Tibial artery (tissue), 4 donors: ENCODE data around the gene C3orf22.
A peak's percentile ranks its signal among the peaks of the same experiment; 100 is the strongest.
"Not testable (repeated sequence)": the region's sequence is repeated elsewhere in the genome, so short reads cannot be mapped to it uniquely, and the experiment has no call there.

Experiments
- DNase-seq, 2 donors: peaks; one replicate each; pipeline ENCODE4 v3.0.0-alpha.2; 2019
- H3K27ac ChIP-seq, 2 donors: fragments of 200-600 bp; sonication (generic) in 1 of 2; 1 replicate in 1 of 2; 2 replicates in 1 of 2; pipeline ENCODE4 v1.5.1; 2018 to 2019; ENCODE audit warnings: mild to moderate bottlenecking in 1 of 2
- H3K27me3 ChIP-seq, 2 donors: fragments of 200-600 bp; sonication (generic) in 1 of 2; one replicate each; pipeline versions ENCODE4 v1.5.1 to v1.6.0; 2016 to 2019
- H3K36me3 ChIP-seq, 3 donors: fragments of 200-600 bp; sonication (generic) in 2 of 3; one replicate each; pipeline ENCODE4 v1.5.1; 2016 to 2019; ENCODE audit warnings: mild to moderate bottlenecking in 2 of 3
- H3K4me1 ChIP-seq, 4 donors: fragments of 200-600 bp; sonication (generic) in 2 of 4; 1 replicate in 3 of 4; 2 replicates in 1 of 4; pipeline ENCODE4 v1.5.1; 2016 to 2019
- H3K4me3 ChIP-seq, 2 donors: fragments of 200-600 bp; sonication (generic) in 1 of 2; 1 replicate in 1 of 2; 2 replicates in 1 of 2; pipeline ENCODE4 v1.5.1; 2018 to 2019; ENCODE audit warnings: mild to moderate bottlenecking in 2 of 2
- H3K9me3 ChIP-seq, 3 donors: fragments of 200-600 bp; sonication (generic) in 1 of 3; one replicate each; pipeline ENCODE4 v1.5.1; 2016 to 2019
- CTCF ChIP-seq, 2 experiments: fragments of 200-600 bp in 1 of 2; fragments of 450-650 bp in 1 of 2; IDR thresholded peaks; one replicate each; pipeline ENCODE4 v1.5.1; 2017 to 2019; ENCODE audit warnings: antibody characterized with exemption in 2 of 2, mild to moderate bottlenecking in 1 of 2, moderate library complexity in 1 of 2
- intact Hi-C: fragments of 100-400 bp; cut with DNase I; formaldehyde crosslinking; loops from one replicate; pipeline ENCODE4 v1.15.0; 2023; ENCODE audit warnings: low total_unique reads

C3orf22 gene

GRCh38 chr3:126558336-126559071, at the start of gene C3orf22:
Gene C3orf22, minus strand, starts transcription at chr3:126558932. Its CDS starts 5,542 bp downstream, at chr3:126553390.
- no peak within 1 kb of the TSS for H3K4me3 ChIP-seq
- intact Hi-C loops, result no loop called here
- peaks cover 0 to 12% (median 5%) of the 10 kb centered on the region in 3 donors for H3K9me3 ChIP-seq
- TF ChIP-seq CTCF (IDR thresholded peaks at IDR 0.05), result no peak
- H3K36me3 ChIP-seq, result no peaks in the 10 kb centered on the region
- no peak within 1 kb of the TSS for H3K27ac ChIP-seq
- peak in 1 of 2 donors; percentile 48 for DNase-seq
- no peaks in the 10 kb centered on the region for H3K4me1 ChIP-seq
- H3K27me3 ChIP-seq, result peaks cover 0 to 16% of the 10 kb centered on the region in 2 donors

GRCh38 chr3:126607214-126607908, 48.6 kb upstream of the C3orf22 start:
- no peak for DNase-seq
- Histone ChIP-seq H3K4me3 (no peak overlapping the region), H3K4me1 (no peaks in the 10 kb centered on the region), H3K9me3 (no peaks in the 10 kb centered on the region), H3K27ac (no peak overlapping the region), H3K27me3 (no peaks in the 10 kb centered on the region), H3K36me3 (peaks cover 82 to 91% (median 84%) of the 10 kb centered on the region in 3 donors)
- intact Hi-C loops, result no loop called here
- no peak for TF ChIP-seq CTCF (IDR thresholded peaks at IDR 0.05)

- Histone ChIP-seq H3K4me3 (no peak overlapping the region), H3K4me1 (no peaks in the 10 kb centered on the region), H3K27ac (no peak overlapping the region), H3K9me3 (no peaks in the 10 kb centered on the region), H3K27me3 (no peaks in the 10 kb centered on the region), H3K36me3 (peaks cover 72 to 79% (median 78%) of the 10 kb centered on the region in 3 donors)
- intact Hi-C loops, result no loop called here
- DNase-seq, result no peak
- TF ChIP-seq CTCF (IDR thresholded peaks at IDR 0.05), result no peak
Measured at GRCh38 chr3:126606001-126606400, 47.3 kb upstream of the C3orf22 start.

- peaks cover 59 to 67% (median 66%) of the 10 kb centered on the region in 3 donors for H3K36me3 ChIP-seq
- no peaks in the 10 kb centered on the region for H3K4me1 ChIP-seq
- H3K27me3 ChIP-seq, result no peaks in the 10 kb centered on the region
- no peak for TF ChIP-seq CTCF (IDR thresholded peaks at IDR 0.05)
- H3K9me3 ChIP-seq, result no peaks in the 10 kb centered on the region
- no peak overlapping the region for H3K4me3 ChIP-seq
- no peak overlapping the region for H3K27ac ChIP-seq
- DNase-seq, result no peak
- intact Hi-C loops, result no loop called here
Measured at GRCh38 chr3:126604691-126605090, 46.0 kb upstream of the C3orf22 start.

GRCh38 chr3:126599101-126599500, 40.4 kb upstream of the C3orf22 start:
- H3K27me3 ChIP-seq, result no peaks in the 10 kb centered on the region
- H3K4me1 ChIP-seq, result no peaks in the 10 kb centered on the region
- no peak for DNase-seq
- intact Hi-C loops, result no loop called here
- no peak overlapping the region for H3K4me3 ChIP-seq
- H3K9me3 ChIP-seq, result peaks cover 0 to 14% (median 0%) of the 10 kb centered on the region in 3 donors
- no peak for TF ChIP-seq CTCF (IDR thresholded peaks at IDR 0.05)
- H3K36me3 ChIP-seq, result peaks cover 10 to 14% (median 13%) of the 10 kb centered on the region in 3 donors
- no peak overlapping the region for H3K27ac ChIP-seq

GRCh38 chr3:126595479-126595878, 36.7 kb upstream of the C3orf22 start:
- H3K4me3 ChIP-seq, DNase-seq, H3K4me1 ChIP-seq, H3K36me3 ChIP-seq, H3K27me3 ChIP-seq, intact Hi-C loops, H3K27ac ChIP-seq: not testable (repeated sequence)
- H3K9me3 ChIP-seq, result peaks cover 0 to 31% (median 7%) of the 10 kb centered on the region in 3 donors

GRCh38 chr3:126591515-126591914, 32.8 kb upstream of the C3orf22 start:
- H3K4me3 ChIP-seq, H3K4me1 ChIP-seq, H3K27me3 ChIP-seq, H3K36me3 ChIP-seq, DNase-seq, H3K27ac ChIP-seq, intact Hi-C loops: not testable (repeated sequence)
- peaks cover 0 to 44% (median 13%) of the 10 kb centered on the region in 3 donors for H3K9me3 ChIP-seq
